Measurements from ENCODE around the gene LYPD4.

Gene LYPD4

GRCh38 chr19:41850381-41850780 lies 5.9 kb upstream of the LYPD4 start:
- no peak for DNase-seq (ENCODE audit: low read depth)

- no peak for DNase-seq (ENCODE audit: low read depth)
Observed at GRCh38 chr19:41849067-41849466, 4.6 kb upstream of the LYPD4 start.

- no peak for DNase-seq (ENCODE audit: low read depth)
Observed at GRCh38 chr19:41848666-41849065, 4.2 kb upstream of the LYPD4 start.

DNA sequence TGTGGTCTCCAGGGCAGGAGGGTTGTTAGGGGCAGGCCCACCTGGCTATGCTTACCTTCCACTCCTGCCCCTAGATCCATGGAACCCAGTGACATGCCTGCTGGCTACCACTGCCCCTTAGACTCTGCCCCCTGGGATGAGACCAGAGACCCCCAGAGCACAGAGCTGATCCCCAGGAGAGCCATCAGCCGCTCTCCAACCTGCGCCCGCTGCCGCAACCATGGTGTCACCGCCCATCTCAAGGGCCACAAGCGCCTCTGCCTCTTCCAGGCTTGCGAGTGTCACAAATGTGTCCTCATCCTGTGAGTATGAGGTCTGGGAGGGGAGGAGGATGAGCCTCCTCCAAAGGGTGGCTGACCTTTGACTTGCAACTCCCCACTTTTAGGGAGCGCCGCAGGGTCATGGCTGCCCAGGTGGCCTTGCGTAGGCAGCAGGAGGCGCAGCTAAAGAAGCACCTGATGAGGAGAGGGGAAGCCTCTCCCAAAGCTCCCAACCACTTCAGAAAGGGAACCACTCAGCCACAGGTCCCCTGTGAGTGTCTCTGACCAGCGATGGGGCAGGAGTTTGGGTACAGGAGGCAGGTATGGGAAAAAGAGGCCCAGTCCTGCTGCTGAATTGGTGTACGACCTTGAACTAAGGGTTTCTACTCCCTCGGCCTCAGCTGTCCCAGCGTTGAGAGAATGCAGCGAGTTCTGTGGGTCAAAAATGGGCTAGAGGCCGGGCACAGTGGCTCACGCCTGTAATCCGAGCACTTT lies 3.0 kb upstream of the LYPD4 start:
- no peak for DNase-seq (ENCODE audit: low read depth)

DNA sequence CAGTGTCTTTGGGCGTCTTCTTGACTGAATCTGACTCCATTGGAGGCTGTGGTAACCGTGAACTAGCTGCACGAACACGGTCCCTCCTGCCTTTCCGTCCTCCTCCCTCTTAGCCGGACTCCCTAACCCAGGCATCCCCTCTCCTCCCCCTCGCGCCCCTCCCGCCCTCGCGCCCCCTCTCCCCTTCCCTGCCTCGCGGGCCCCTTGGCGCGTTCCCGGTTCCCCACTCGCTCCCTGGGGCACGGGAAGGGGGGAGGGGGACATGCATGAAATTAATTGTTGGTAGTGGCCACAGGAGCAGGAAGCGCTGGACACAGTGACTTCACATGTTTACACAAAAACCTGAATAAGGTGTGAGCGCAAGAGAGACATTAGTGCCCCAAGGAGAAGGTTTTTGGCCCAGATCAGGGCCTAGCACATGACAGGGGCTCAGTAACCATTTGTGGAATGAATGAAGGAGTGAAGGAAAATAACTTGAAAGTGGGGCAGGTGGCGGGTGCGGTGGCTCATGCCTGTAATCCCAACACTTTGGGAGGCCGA lies 638 bp upstream of the LYPD4 start:
- DNase-seq (ENCODE audit: low read depth) = no peak

- no peak for DNase-seq (ENCODE audit: low read depth)
Observed at GRCh38 chr19:41845001-41845050, 343 bp upstream of the LYPD4 start, which contains the start of gene DMRTC2. Gene DMRTC2, plus strand, starts transcription at chr19:41845042. Its CDS starts 2,387 bp downstream, at chr19:41847429.

GRCh38 chr19:41843371-41843770 lies 1.1 kb downstream of the LYPD4 start:
- DNase-seq (ENCODE audit: low read depth) = no peak

DNA sequence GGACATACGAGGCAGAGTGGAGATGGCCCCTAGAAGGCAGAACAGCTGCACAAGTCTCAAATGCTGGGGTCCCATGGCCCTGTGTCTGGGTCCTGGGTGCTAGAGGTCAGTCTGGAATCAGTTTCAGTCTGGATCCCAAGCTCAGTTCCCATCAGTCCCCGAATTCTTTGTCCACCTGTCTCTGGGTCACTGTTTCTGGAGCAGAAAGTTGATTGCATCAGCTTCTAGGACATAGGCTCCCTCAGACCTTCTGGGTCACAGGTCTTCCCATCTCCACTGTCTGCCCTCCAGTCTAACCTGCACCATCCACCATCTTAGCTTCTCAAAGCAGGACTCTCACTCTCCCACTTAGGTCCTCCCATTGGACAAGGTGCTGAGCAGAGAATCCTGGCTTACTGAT lies 5.3 kb downstream of the LYPD4 start:
- no peak for DNase-seq (ENCODE audit: low read depth)

DNA sequence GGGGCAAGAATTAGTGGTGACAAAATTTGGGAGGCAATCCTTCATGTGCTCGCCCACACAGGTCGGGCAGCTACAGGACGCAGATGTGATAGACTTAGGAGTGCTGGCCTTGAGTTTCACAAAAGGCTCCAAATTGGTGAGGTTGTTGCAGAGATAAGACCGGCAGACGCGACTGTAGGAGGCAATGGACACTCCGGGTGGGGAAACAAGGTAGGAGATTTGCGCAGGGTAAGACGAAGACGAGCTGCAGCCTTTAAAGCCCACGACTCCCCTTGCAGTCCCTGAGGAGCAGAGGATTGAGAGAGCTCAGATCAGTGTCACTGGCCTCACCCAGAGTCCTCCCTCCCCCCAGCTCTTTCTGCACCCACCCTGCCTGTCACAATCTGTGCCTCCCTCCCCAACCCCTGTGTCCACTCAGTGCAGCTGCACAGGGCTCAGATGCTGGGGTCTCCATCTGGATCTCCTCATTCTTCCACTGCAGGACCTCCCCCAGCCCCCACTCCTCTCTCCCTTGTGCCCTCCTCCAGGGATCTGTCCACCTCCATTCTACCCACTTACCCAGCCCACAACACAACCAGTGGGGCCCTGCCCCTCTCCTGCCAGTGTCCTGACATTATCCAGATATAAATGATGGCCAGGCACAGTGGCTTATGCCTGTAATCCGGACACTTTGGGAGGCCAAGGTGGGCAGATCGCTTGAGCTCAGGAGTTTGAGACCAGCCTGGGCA lies 6.3 kb downstream of the LYPD4 start:
- no peak for DNase-seq (ENCODE audit: low read depth)

GRCh38 chr19:41821003-41821735 lies 23.3 kb downstream of the LYPD4 start:
- DNase-seq (ENCODE audit: low read depth) = no peak

- no peak for DNase-seq (ENCODE audit: low read depth)
Observed at GRCh38 chr19:41816761-41817160, 27.7 kb downstream of the LYPD4 start.

- no peak for DNase-seq (ENCODE audit: low read depth)
Observed at GRCh38 chr19:41815301-41815700, 29.2 kb downstream of the LYPD4 start.

GRCh38 chr19:41813911-41814310 lies 30.6 kb downstream of the LYPD4 start:
- no peak for DNase-seq (ENCODE audit: low read depth)

DNA sequence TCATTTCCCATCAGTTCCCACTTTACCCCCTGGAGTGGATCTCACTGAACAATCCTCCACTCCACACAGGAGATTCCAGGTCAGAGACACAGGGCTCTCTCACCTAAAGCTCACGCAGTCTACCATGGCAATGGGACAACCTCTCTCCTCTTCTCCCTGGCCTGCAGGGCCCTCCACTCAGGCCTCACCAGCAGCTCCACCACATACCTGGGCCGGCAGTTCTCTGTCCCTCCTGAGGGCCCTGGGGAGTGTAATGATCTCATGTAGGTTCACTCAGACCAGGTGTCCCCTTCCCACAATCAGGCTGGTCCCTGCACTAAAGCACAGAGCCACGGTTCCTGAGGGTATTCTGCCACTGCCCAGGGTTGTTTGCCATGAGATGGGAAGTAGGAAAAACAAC lies 32.5 kb downstream of the LYPD4 start:
- DNase-seq (ENCODE audit: low read depth) = no peak

DNA sequence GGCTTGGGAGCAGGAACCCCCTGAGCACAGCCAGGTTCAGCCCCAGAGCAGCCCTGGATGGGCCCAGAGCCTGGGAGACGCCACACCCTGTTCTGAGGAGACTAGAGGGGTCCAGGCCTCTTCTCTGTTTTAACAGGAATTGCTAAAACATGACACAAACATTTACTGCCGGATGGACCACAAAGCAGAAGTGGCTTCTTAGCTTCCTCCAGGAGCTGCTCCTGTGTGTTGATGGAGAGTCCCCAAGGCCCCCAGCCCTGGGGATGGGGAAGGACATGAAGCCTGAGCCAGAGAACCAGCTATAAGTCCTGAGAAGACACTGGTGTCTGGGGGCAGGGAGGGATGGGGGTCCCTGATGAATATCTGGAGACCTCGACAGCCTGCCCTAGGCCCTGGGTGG lies 33.4 kb downstream of the LYPD4 start:
- no peak for DNase-seq (ENCODE audit: low read depth)

DNA sequence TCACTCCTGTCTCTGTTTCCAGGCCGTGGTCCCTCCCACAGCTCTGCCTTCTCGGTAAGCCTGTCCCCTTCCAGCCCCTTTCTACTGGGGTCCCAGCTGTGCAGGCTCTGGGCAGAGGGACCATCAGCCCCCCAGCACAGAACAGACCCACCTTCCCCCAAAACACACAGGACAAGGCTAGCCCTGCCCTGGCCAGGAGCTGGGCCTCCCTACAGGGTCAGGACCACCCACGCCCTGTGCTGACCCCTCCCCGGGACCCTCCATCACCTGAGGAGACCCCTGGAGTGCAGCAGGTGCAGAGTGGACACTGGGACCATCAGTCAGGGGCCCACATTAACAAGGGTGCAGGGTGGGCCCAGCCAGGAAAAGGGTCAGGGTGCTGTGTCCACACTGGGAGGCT lies 34.2 kb downstream of the LYPD4 start:
- DNase-seq (ENCODE audit: low read depth) = no peak

GRCh38 chr19:41808663-41809566 lies 35.6 kb downstream of the LYPD4 start:
- no peak for DNase-seq (ENCODE audit: low read depth)

- no peak for DNase-seq (ENCODE audit: low read depth)
Observed at GRCh38 chr19:41807176-41807575, 37.3 kb downstream of the LYPD4 start.

GRCh38 chr19:41804336-41804735 lies 40.1 kb downstream of the LYPD4 start:
- DNase-seq (ENCODE audit: low read depth) = no peak

DNA sequence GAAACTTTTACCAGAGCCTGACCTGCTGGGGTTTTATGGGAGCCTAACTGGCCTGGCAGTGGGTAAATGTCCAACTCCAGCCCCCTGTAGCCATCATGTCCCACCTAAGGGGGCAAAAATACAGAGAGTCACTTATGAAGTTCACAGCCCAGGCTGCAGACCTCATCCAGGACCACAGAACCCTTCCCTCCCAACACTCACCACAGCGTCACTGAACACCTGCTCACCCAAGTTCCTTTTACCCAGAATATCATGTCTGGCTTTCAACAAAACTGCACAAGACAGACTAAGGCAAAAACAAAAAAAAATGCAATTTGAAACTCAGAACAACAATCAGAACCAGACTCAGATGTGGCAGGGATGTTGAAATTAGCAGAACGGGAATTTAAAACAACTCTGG lies 41.7 kb downstream of the LYPD4 start:
- DNase-seq (ENCODE audit: low read depth) = no peak

DNA sequence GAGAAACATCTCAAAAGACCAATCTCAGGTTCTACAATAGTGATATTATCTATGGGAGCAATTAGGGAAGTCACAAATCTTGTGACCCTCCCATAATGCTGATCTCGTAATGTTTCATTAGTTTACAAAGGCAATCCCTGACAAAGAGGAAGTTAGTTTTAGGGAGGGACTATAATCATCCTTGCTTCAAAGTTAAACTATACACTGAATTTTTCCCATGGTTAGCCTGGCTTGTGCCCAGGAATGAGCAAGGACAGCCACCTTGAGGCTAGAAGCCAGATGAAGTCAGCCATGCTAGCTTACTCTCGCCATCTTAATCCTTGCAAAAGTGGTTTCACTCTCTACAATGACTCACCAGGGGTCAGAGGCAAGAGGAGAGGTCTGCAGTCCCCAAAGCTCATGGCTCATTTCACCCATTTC lies 42.7 kb downstream of the LYPD4 start:
- DNase-seq (ENCODE audit: low read depth) = no peak

- no peak for DNase-seq (ENCODE audit: low read depth)
Observed at GRCh38 chr19:41801031-41801430, 43.5 kb downstream of the LYPD4 start.
